Epidermal melanocyte (primary cell): Measurements from ENCODE around the gene SLC35E3.

Experiments used
- DNase-seq: peaks from one replicate; pipeline ENCODE4 v3.0.0; 2011; ENCODE audit warnings: low spot score; ENCODE audit not compliant: insufficient read length

Gene SLC35E3

GRCh38 chr12:68769941-68770340 lies 24.0 kb downstream of the SLC35E3 start:
- DNase-seq = no peak

GRCh38 chr12:68771223-68771925 lies 25.4 kb downstream of the SLC35E3 start:
- DNase-seq = no peak

- DNase-seq = no peak
Measured at GRCh38 chr12:68772714-68773113, 26.7 kb downstream of the SLC35E3 start.

- no peak for DNase-seq
Measured at GRCh38 chr12:68773582-68773981, 27.6 kb downstream of the SLC35E3 start.

- no peak for DNase-seq
Measured at GRCh38 chr12:68775121-68775630, 29.2 kb downstream of the SLC35E3 start.

GRCh38 chr12:68776976-68777610 lies 31.1 kb downstream of the SLC35E3 start:
- no peak for DNase-seq

- DNase-seq = no peak
Measured at GRCh38 chr12:68779280-68779679, 33.3 kb downstream of the SLC35E3 start.

GRCh38 chr12:68780731-68781130 lies 34.8 kb downstream of the SLC35E3 start:
- peak; percentile 55 for DNase-seq

- DNase-seq = no peak
Measured at GRCh38 chr12:68781728-68782127, 35.8 kb downstream of the SLC35E3 start.

GRCh38 chr12:68784015-68784414 lies 38.0 kb downstream of the SLC35E3 start:
- no peak for DNase-seq

GRCh38 chr12:68785358-68785757 lies 39.4 kb downstream of the SLC35E3 start:
- DNase-seq = no peak

- DNase-seq = no peak
Measured at GRCh38 chr12:68785823-68786222, 39.8 kb downstream of the SLC35E3 start.

GRCh38 chr12:68786929-68787328 lies 41.0 kb downstream of the SLC35E3 start:
- no peak for DNase-seq

- DNase-seq = no peak
Measured at GRCh38 chr12:68788554-68789143, 42.7 kb downstream of the SLC35E3 start.

- no peak for DNase-seq
Measured at GRCh38 chr12:68789144-68789878, 43.3 kb downstream of the SLC35E3 start.

- no peak for DNase-seq
Measured at GRCh38 chr12:68790081-68790951, 44.3 kb downstream of the SLC35E3 start.

GRCh38 chr12:68790952-68791234 lies 44.9 kb downstream of the SLC35E3 start:
- DNase-seq = no peak

- DNase-seq = no peak
Measured at GRCh38 chr12:68791897-68792481, 46.0 kb downstream of the SLC35E3 start.

GRCh38 chr12:68792952-68793351 lies 47.0 kb downstream of the SLC35E3 start:
- DNase-seq = no peak

- no peak for DNase-seq
Measured at GRCh38 chr12:68793436-68793835, 47.5 kb downstream of the SLC35E3 start.
